Measurements from ENCODE around the gene RNF167.

RNF167 gene

GRCh38 chr17:4938688-4939545 lies 1.2 kb upstream of the RNF167 start:
- no peak for DNase-seq (ENCODE audit: low spot score)

DNA sequence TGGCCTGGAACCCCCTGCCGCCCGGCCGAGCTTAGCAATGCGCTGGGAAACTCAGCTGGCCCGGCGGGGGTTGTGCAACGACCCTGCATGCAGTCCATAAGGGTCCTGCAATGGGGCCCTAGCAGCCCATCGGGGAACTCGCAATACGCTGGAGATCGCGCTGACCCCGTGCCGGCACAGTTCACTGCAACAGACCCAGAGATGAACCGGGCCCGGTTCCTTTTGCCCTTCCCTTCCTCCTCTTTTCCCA lies 597 bp upstream of the RNF167 start:
- no peak for DNase-seq (ENCODE audit: low spot score)

GRCh38 chr17:4940555-4941318 lies 669 bp downstream of the RNF167 start:
- peak; percentile 82 for DNase-seq (ENCODE audit: low spot score)

DNA sequence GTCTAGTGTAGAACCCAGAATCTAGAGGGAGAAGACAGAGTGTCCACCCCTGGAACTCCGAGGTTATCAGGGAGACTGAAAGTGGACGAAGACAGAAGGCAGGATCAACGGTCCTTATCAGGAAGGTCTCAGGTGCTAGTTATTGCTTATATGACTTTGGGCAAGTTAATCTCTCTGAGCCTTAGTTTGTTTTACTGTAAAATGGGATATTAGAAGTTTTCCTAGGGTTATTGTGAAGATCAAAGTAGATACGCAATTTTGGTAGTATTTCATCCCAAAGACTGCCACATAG lies 1.2 kb downstream of the RNF167 start:
- no peak for DNase-seq (ENCODE audit: low spot score)

DNA sequence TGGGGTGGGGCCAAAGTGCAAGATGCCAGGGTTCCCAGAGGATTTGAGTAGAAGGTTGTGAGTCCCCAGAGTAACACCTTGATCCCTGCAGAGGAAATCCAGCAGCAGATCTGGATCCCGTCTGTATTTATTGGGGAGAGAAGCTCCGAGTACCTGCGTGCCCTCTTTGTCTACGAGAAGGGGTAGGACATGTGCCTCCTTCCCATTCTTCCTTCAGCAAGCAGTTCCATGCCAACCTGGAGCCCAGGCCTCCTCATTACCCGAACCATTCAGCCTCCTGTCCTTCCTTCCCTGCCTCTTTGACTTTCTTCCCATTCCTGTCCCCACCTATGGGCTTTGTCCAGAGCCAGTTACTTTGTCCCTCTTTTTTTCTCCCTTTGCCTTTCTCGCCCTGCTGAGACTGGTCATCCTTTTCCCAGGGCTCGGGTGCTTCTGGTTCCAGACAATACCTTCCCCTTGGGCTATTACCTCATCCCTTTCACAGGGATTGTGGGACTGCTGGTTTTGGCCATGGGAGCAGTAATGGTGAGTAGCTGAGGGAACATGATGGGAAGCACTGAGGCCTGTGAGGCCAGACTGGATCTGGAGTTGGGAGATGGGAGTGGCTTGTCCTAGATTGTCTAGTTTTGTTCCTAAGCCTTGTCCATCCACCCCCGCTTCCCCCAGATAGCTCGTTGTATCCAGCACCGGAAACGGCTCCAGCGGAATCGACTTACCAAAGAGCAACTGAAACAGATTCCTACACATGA lies 2.9 kb downstream of the RNF167 start:
- DNase-seq (ENCODE audit: low spot score), result no peak

DNA sequence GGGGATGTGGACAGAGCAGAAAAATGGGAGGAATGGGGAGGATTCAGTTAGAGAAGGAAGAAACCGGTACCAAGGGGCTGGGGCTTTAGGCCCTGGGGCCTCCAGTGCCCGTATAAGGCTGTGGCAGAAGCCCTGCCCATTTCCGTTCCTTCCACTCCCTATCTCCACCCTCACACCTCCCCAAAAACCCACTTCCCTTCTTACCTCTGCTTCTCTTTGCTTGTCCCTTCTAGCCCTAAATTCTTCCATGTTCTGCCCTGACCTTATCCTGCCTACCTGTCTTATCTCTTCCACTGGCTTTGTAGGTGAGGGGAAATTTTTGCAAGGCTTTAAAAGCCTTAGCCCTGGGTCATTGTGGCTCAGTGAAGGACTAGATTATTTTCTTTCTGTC lies 4.1 kb downstream of the RNF167 start:
- no peak for DNase-seq (ENCODE audit: low spot score)

DNA sequence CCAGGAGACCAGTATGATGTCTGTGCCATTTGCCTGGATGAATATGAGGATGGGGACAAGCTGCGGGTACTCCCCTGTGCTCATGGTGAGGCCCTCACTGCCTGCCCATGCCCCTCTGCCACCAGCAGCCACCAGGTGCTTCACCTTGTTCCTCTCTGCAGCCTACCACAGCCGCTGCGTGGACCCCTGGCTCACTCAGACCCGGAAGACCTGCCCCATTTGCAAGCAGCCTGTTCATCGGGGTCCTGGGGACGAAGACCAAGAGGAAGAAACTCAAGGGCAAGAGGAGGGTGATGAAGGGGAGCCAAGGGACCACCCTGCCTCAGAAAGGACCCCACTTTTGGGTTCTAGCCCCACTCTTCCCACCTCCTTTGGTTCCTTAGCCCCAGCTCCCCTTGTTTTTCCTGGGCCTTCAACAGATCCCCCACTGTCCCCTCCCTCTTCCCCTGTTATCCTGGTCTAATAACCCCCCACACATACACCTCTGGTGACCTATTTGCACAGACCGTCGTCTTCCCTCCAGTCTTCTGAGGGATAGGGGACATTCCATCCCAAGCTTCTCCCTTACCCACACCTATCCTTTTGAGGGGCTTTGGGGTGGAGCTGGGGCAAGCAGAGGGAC lies 4.6 kb downstream of the RNF167 start:
- DNase-seq (ENCODE audit: low spot score), result no peak

DNA sequence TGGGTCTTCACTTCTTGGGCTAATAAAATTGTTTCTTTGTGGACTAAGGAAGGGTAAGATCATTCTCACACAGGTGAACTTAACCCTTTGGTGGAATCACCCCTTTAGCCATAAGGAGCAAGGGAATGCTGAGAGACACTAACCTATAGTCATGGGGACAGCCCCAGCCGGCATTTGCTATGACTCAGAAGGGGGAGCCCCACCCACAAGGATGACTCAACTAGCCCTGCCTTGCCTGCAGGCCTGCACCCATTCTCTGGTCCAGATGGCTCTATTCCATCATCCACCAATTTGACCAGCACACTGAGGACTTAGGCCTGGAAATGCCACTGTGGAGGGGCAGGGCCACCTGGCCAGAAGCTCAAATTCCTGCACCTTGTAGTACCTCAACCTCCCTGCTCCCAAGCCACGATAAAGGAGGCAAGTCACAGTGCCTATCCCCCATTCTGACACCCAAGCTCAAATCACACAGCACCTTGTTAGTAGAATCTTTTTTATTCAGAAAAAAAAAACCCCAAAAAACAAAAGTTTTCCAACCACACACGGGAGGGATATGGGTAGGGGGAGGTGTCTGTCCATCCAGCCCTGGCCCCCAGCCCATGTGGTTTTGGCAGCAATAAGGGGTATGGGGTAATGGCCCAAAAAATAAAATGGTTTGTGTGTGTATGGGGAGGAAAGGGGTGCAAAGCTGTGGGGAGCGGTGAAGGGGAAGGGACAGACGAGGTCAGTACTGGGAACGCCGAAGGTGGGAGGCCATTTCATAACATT lies 5.3 kb downstream of the RNF167 start:
- DNase-seq (ENCODE audit: low spot score), result peak; percentile 92

GRCh38 chr17:4945944-4946280 lies 5.8 kb downstream of the RNF167 start:
- DNase-seq (ENCODE audit: low spot score), result no peak

GRCh38 chr17:4946312-4946976 lies 6.4 kb downstream of the RNF167 start:
- DNase-seq (ENCODE audit: low spot score), result no peak

DNA sequence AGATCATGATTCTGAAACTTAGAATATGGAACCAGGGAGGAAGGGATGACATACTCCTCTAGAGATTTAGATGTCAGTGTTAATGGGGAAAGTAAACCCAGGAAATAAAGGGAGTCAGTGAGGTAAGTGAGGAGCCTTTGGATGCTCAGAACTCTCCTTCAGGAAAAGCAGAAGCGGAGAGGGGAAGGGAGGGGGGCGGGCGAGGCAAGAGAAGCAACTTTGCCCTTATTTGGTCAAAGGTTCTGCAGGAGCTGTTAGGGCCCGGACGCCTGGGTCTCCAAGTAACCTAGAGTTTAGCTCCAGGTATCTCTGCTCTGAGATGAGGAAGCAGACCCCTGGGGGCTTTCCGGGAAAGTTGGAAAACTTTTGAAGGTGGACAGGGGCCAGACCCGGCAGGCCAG lies 6.9 kb downstream of the RNF167 start:
- no peak for DNase-seq (ENCODE audit: low spot score)

DNA sequence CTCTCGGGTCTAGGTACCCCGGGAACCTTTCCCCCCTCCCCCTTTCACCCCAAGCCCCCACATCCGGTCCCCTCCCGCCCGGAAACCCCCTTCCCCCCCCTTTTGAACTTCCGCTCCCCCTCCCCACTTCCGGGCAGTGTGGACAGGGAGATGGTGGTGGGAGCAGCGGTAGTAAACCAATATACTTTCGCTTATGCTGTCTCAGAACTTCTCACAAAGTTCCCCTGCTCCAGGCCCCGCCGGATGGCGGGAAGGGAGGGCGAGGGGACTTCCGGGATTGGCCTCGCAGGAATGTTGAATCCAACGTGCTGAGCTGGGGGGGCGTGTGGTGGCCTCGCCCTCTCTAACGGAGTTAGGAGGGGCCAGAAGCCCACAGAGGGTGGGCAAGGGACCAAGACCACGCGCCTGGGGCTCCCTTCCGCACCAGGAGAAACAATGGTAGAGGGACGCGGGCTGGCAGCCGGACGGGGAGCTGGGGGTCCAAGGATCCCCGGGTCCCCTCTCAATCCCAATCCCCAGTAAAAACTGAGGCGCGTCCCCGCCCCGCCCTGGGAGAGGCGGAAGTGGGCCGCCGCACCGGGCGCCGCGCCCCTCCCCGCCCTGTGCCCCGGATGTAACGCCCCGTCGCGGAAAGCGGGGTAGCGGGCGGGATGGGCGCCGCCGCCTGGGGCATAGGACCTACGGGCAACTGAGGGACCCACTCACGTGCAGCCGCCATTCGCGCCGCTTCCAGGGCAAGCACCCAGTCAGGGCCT lies 7.5 kb downstream of the RNF167 start:
- DNase-seq (ENCODE audit: low spot score), result peak; percentile 78

DNA sequence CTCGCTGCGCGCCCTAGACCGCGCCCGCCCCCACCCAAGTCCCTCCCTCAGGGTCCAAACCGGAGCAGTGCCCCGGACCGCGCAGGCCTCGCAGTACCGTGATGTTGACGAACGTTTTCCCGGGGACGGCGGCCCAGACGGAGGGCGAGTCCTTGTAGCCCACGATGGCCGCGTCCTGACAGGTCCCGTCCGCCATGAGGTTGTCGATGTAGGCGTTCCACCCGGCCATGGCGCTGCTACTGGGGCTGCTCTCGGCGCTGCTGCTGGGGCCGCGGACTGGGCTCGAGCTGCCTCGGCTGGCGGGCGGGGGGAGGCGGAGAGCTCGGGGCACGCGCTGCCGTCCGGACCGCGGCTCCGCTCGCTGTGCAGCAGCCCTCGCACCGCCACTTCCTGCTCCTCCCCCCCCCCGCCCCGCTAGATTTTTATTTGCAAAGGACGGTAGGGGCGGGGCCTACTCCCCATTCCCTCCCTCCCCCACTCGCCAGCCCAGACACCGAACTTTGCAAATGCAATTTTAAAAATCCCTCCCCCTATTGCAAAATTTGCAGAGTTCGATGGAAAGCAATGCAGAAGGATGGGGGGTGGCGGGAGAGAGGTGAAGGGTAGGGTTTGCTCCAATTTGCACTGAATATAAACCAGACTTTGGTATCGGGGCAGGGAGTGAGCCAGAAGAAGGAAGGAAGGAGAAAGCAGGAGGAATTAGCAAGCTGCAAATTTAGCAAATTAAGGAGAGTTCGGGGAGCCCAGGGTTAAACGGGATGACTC lies 8.3 kb downstream of the RNF167 start, which contains the start of gene PFN1:
PFN1 (minus strand) TSS at position 365 of the 765 bp plus-strand sequence; CDS start at position 229, 136 bp downstream.
- DNase-seq (ENCODE audit: low spot score), result peak; percentile 94

DNA sequence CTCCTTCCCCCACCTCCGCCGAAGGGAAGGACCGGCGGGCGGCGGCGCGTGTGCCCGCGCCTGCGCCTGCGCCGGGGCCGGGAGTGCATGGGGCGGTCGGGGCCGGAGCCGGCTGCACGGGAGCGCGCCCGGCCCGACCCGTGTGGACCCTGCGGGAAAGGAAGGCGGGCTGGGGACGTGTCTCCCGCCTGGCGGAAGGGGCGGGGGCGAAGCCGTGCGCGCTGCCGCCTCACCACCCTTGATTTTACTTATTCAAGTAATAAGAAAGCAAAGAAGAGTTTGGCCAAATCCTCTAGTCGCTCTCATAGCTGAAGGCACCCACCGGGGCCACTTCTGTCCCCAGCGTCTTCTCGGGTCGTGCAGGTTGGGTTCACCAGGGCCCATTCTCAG lies 8.9 kb downstream of the RNF167 start:
- DNase-seq (ENCODE audit: low spot score), result peak; percentile 98

DNA sequence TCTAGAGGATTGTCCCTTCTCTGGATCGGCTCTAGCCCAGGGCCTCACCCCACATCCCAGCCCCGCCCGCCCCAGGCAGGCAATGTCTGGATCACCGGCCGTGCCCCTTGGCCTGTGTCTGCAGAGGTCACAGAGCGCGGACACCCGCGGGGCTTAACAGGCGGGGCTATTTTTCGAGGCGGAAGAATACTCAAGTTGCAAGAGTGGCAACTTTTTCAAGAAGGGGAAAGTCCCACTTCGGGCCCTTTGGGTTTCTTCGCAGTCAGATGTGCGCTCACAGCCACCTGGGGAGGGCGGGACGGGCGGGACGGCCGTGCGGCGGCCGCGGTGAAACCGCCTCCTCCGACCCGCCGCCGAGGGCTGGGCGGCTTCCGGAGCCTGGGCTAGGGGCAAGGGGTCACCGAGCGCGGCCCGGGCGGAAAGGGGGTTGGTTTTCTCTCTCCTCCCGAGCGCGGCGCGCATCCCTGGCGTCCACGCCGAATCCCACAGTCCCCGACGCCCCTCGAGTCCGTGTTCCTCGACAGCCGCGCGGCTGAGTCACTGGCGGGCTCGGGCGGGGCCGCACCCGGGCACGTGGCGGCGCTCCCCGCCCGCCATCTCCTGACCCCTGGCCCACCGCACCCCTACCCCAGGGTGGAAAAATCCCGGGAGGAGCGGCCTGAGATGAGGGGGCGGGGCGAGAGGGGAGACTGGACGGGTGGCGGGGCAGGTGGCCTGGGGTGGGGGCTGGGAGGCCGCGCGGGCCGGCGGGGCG lies 9.4 kb downstream of the RNF167 start:
- DNase-seq (ENCODE audit: low spot score), result peak; percentile 84

DNA sequence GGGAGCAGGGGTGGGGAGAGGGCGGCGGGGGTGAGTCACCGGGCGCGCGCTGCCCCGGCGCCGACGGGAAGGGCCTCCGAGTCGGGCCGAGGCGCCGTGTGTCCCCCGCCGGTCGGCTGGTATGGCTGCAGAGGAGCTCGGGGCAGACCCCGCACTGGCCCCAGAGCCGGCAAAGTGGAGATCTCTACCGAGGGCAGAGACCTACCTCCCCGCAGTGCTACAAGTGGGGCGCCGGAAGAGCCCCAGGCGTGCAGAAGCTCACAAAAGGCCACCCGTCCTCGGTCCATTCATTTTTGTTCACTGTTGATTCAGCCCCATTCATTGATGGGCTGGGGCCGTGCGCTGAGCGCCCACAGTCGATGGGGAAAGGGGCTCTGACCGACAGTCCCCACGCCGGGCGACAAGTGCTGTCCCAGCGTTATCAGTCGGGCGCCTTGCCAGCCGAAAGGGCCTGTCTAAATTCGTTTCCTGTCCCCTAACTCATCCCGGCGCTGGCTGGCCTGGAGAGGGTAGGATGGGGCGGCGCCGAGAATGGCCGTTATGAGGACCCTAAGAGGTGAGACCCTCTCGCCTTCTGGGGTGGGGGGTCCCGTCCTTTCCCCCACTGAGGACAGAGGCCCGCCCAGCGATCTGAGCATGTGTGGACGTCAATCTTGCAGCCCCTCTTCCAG lies 10.1 kb downstream of the RNF167 start:
- DNase-seq (ENCODE audit: low spot score), result no peak

- no peak for DNase-seq (ENCODE audit: low spot score)
Measured at GRCh38 chr17:4950746-4951204, 10.7 kb downstream of the RNF167 start, which contains the start of gene ENO3. ENO3 (plus strand) TSS chr17:4951119; CDS start chr17:4951830, 711 bp downstream.

- no peak for DNase-seq (ENCODE audit: low spot score)
Measured at GRCh38 chr17:4951486-4951885, 11.4 kb downstream of the RNF167 start.
